Ishikawa (cell line): ENCODE measurements around the gene TMX4.

Experiments used
- EP300 ChIP-seq: IDR thresholded peaks from 2 replicates; pipeline ENCODE4 v1.6.1; 2012; ENCODE audit warnings: borderline replicate concordance
- FOXM1 ChIP-seq: IDR thresholded peaks from 2 replicates; pipeline ENCODE4 v1.6.1; 2012; ENCODE audit warnings: low read depth, borderline replicate concordance
- NFIC ChIP-seq: IDR thresholded peaks from 2 replicates; pipeline ENCODE4 v1.6.1; 2012
- RAD21 ChIP-seq: IDR thresholded peaks from 2 replicates; pipeline ENCODE4 v1.6.1; 2012; ENCODE audit warnings: low read depth
- TAF1 ChIP-seq: IDR thresholded peaks from 2 replicates; pipeline ENCODE4 v1.6.1; 2012; ENCODE audit warnings: low read depth, mild to moderate bottlenecking
- TCF12 ChIP-seq: IDR thresholded peaks from 2 replicates; pipeline ENCODE4 v1.6.1; 2012; ENCODE audit warnings: low read depth
- TF ChIP-seq, protein P1 (sequence below): IDR thresholded peaks from 2 replicates; pipeline ENCODE4 v1.6.1; 2012

DNA sequence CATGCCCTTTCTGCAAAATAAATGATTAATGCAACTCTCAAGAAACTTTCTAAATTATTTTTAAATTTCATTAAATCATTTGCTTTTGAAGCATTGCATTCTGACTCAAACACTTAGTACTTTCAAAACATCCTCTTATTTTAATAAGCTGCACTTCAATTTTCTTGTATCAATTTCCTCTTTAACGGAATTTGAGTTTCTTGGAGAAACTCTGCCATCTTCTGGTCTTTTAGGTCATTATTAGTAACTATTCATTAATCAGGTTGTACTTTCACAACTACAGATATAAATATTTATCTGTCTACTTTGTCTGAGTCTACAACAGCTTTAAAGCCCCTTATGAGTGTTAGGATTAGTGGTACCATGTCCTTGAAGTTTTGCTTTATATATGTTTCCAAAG lies 30.2 kb downstream of the TMX4 start:
- TF ChIP-seq, protein P1, sequence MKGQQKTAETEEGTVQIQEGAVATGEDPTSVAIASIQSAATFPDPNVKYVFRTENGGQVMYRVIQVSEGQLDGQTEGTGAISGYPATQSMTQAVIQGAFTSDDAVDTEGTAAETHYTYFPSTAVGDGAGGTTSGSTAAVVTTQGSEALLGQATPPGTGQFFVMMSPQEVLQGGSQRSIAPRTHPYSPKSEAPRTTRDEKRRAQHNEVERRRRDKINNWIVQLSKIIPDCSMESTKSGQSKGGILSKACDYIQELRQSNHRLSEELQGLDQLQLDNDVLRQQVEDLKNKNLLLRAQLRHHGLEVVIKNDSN = no peak
- no peak for TF ChIP-seq TAF1
- no peak for TF ChIP-seq TCF12
- TF ChIP-seq NFIC = no peak
- no peak for TF ChIP-seq EP300
- TF ChIP-seq RAD21 = no peak
- no peak for TF ChIP-seq FOXM1
